Activated T-cell treated with anti-CD3 and anti-CD28 coated beads for 4 hours (primary cell): ENCODE measurements around the gene TMEM17.
"Not testable (repeated sequence)": the region's sequence is repeated elsewhere in the genome, so short reads cannot be mapped to it uniquely, and the experiment has no call there.

Experiments used
- DNase-seq: peaks from one replicate; pipeline ENCODE4 v3.0.0-alpha.2; 2020

Gene TMEM17

DNA sequence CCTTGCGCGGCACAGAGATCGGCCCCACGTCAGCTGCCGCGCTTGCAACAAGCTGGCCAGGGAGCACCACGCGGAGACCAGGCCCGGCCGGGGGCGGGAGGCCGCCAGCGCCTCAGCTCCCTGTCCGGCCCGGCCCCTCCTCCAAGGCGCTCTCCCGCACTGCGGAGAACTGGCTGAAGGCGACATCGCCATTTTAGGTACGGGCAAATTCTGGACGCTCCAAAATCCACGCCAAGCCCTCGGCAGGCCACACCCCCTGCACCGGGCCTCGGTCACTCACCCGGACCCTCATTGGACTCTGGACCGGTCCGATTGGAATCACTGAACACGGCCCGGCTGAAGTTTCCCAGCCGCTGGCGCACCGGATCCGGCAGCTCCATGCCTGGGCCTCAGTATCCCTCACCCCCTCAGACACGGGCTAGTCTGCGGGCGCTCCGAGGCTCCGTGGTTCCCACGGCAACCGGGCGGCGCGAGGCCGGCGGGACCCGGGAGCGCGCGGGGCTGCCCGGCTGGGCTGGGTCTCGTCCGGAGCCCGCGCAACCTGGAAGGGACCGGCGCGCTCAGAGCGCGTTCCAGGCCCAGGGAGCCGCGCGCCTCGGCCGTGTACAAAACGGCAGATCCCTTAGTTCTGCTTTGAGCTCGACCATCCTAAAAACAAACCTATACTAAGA lies at the start of gene TMEM17:
Gene TMEM17 (minus strand): TSS at position 446 of the 671 bp plus-strand sequence. CDS start 66 bp downstream, at position 380.
- DNase-seq: no peak

DNA sequence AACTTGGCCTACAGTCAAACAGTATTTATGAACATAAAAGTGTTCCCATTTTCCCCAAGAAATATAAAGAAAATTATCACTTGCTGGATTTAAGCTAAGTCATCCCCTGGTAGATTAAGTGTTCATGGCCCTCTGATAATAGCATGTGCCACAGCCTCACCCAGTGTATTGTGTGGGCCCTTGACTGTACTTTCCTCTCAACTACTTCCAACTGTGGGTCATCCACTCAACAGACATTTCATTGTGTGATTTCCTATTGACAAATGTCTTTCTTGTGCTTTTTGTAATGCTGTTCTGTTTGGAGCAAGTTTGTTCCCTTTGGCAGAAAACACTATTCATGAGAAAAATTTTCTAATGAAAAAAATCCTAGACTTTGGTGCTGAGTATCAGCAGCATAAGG lies 48.4 kb upstream of the TMEM17 start:
- no peak for DNase-seq

- no peak for DNase-seq
Measured at GRCh38 chr2:62550461-62550860, 44.5 kb upstream of the TMEM17 start.

DNA sequence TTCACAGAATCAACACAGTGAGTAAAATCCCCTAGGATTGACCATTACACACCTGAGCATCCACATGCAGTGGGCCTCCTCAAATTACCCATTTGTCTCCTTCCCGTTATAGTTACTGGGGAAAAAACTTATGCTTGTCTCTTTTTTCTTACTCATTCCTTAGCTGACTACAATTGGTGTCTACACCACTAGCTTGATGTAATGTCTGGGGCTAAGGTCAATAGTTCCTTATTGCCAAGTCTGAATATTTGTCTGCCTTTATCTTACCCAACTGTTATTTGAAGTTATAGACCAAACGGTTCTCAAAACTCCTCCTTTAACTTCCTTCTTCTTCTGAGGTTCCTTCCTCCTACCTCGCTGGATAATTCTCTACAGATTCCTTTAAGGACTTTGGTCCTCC lies 41.9 kb upstream of the TMEM17 start:
- DNase-seq: no peak

DNA sequence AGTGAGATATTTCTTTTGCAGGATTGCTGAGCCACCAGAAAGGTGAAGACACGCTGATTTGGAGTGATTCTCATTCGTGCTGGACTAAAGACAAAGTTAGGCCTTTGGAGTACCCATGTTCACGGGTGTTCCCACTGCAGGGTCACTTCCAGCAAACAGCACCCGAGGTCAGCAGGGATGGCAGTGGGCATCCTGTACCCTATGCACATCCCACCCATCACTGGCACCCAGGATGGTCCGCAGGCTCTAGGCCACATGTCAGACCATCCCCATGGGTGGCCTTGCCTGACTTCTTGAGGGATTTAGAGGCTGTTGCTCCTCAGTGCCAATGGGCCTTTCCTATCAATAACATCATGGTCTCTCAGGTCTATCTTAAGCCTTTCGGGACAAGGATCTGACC lies 39.3 kb upstream of the TMEM17 start:
- DNase-seq: no peak

- no peak for DNase-seq
Measured at GRCh38 chr2:62540408-62541168, 34.6 kb upstream of the TMEM17 start.

DNA sequence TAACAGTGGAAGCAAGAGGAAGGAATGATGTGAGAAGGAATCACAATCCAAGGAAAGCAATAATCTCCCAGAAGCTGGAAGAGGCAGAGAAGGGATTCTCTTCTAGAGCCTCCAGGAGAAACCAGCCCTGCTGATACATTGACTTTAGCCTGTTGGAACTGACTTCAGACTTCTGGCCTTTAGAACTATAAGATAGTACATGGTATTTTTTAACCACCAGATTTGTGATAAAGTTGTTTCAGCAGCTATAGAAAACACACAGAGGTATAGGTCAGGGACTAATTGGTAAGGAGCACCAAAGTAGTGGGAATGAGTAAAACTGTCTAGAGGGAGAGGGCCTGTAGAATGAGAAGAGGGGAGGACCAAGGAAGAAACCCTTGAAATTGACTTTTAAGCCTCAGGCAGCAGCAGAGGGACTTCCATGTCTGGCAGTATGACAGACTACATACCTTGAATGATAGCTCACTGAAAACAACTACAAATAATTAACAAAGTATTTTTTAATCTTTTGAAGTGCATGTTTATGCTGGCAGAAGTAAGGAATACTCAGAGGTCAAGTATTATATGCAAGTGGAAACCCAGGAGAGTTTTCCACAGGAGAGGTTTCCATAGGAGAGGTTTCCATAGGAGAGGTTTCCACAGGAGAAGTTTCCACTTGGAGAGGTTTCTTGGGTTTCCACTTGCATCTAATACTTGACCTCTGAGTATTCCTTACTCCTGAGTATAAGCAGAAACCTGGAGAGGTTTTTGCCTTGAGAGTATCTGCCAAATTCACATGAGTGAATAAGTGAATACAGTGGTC lies 33.8 kb upstream of the TMEM17 start:
- no peak for DNase-seq

- DNase-seq: no peak
Measured at GRCh38 chr2:62538756-62539155, 32.8 kb upstream of the TMEM17 start.

DNA sequence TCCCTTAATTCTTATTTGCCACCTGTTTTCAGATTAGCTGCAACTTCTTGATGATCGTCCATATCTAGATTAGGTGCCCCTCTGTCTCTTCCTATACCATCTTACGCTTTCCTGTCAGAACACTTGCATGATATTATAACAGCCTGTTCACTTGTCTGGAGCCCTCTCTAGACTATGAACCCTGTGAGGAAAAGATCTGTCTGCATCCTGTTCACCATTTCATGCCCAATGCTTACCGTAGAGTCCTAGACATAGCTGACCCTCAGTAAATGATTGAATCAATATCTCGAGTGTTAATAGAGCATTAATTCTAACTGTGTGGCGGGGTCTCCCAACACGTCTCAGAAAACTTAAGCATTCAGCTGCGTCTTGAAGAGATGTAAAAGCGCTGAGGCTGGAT lies 31.8 kb upstream of the TMEM17 start:
- DNase-seq: no peak

DNA sequence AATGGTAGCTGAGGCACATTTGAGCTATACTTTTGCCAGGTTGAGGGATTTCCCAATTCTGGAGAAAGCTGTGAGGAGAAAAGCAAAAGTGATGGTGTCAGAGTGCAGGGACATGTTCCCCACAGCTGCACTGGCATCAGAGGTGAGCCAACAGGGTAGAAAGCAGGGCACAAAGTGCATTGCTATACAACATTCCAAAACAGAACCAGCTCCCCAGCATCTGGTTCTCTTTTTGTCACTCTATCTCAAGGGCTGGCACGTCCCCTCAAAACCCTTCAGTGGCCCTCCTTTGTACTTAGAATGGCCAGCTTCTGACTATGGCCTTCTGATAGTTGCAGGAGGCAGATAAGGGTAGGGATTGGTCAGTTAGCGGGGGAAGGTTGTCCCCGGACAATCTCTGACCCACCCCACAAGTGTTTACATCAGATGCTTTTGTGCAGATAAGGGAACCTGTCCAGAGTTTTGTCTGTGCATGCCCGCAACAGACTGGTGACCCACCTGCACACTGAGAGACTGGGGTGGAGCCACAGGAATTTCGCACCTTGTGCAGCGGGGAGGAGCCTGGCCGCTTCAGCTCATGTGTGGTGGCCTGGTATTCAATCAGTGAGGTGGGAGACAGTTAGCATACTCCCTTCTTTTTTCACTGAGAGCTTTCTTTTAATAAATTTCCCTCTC lies 31.0 kb upstream of the TMEM17 start:
- no peak for DNase-seq

- not testable (repeated sequence) for DNase-seq
Measured at GRCh38 chr2:62535521-62535920, 29.5 kb upstream of the TMEM17 start.

DNA sequence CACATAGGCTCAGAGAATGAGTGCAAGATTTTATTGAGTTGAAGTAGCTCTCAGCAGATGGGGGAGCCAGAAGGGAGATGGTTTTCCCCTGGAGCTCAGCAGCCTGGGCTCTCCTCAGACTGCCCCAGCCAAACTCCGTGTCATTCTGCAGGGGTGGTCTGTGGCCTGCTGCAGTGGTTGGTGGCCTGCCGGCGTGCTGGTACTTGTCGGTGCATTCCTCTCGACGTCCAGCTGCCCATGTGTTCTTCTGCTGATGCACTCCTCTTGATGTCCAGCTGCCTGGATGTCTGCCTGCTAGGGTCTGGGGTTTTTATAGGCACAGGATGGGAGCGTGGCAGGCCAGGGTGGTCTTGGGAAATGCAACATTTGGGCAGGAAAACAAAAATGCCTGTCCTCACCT lies 25.6 kb upstream of the TMEM17 start:
- DNase-seq: no peak

DNA sequence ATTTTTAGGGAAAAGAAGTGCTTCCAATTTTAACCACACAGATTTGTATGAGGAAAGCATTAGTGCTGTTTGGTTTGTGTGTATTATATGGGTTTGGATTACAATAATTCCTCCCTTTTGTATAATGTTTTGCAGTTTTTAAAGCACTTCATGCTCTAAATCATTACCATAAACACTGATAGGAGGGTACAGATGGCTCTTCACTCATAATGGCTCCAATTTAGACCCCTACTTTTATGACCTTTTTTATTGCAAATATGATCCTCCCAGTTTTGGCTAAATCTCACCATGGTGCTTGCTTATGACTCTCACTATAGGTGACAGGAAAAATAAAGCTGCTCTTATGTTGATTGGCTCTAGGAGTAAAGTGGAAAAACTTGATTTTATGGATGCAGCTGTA lies 23.8 kb upstream of the TMEM17 start:
- DNase-seq: no peak

- no peak for DNase-seq
Measured at GRCh38 chr2:62527478-62528210, 21.6 kb upstream of the TMEM17 start.

DNA sequence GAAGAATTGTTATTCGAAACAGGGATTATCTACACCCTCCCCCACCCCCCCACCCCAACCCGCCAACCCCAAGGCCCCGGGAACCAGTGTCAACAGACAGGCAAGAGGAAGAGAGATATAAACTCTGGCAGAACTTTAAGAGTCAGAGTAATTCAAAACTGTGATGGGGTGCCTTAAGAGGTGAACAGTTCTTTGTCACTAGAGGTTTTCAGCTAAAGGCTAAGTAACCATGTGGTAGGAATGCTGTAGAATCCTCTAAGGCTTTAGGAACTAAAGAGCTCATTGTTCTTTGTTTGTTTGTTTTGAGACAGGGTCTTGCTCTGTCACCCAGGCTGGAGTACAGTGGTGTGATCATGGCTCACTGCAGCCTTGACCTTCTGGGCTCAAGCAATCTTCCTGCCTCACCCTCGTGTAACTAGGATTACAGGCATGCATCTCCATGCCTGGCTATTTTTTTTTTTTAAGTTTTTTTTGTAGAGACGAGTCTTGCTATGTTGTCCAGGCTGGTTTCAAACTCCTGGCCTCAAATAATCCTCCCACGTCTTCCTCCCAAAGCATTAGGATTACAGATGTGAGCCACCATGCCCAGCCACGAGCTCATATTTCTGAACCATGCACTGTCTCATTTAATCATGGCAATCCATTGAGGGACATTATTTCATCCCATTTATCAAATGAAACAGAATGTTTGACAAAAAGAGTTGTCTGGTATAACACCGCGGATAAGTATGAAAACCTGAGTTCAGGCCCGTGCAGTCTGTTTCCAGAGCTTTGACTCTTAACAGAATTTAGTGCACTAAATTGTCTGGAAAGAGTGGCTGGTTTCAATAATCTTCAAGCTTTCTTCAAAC lies 20.8 kb upstream of the TMEM17 start:
- DNase-seq: no peak

DNA sequence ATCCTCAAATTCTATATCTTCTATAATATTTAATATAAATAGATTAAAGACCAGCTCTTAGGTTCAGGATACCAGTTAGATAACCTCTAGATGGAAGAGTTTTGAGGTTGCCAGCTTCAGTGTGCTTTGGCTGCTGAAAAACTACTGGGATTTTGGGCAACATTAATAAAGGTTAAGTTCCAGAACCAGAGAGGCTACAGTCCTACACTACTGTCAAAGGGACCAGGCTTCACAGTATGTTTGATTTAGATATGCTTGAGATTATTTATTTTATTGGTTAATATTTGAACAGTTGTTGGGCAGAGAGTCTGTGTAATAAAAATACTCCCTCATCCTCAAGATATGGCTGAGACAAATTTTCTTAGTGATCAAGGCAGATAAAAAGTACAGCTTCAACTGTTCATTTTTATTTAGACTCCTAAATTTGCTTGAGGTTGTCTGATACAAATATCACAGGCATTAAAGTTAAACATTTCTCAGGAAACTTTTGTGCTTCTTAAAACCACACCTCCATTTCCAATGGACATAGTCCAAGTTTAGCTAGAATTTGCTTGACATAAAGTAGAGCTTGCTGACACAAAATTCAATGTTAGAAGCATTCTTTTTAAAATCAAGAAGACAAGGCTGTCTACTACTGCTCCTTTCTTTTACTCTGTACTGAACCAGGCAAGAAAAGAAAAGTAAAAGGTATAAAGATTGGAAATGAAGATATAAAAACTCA lies 19.7 kb upstream of the TMEM17 start:
- DNase-seq: no peak

DNA sequence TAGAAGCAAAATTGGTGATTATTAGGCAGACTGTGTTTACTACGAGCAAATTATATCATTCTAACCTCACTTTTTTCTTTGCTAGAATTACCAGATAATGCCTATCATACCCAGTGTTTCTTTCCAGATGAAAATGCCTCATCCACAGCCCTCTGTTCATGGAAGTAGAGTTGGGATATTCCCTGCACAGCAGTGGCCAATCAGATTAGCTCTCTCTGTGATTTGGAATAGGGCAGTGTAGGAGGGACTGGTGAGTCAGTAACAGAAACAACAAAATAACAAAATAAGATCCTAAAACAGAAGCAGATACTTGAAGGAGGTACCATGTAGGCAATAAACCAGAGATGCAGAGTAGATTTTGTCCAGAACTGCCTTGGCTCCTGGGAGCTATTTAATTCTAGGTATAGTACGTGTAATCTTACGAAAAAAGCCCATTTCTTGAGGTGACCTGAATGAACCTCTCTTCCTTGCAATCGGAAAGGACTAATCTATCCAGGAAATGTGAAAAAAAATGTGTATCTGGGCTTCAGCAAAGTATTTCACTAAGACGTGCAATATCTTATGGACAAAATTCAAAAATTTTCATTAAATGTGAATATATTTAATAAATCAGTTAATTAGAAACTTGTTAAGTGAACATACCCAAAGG lies 18.4 kb upstream of the TMEM17 start:
- no peak for DNase-seq

DNA sequence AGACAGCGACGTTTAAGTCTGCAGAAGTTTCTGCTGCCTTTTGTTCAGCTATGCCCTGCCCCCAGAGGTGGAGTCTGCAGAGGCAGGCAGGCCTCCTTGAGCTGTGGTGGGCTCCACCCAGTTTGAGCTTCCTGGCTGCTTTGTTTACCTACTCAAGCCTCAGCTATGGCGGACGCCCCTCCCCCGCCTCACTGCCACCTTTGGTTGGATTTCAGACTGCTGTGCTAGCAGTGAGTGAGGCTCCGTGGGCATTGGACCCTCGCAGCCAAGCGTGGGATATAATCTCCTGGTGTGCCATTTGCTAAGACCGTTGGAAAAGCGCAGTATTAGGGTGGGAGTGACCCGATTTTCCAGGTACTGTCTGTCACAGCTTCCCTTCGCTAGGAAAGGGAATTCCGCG lies 15.1 kb upstream of the TMEM17 start:
- not testable (repeated sequence) for DNase-seq

DNA sequence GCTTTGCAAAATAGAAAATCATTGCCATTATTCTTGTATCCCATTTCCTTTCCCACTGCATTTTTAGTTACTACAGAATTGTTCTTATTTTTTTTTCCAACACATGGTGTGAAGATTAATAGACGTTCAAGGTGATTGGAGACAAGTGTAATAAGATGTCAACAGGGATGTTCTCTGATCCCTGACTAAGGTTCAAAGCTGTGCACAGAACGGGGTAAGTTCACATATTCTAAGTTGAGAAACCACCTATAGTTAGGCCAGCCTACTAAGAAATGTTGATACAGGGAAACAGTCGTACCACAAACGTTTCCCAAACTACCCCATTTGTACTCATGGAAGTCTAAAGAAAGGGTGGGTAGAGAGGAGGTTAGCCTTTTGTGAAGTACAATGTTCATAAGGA lies 6.4 kb upstream of the TMEM17 start:
- no peak for DNase-seq

DNA sequence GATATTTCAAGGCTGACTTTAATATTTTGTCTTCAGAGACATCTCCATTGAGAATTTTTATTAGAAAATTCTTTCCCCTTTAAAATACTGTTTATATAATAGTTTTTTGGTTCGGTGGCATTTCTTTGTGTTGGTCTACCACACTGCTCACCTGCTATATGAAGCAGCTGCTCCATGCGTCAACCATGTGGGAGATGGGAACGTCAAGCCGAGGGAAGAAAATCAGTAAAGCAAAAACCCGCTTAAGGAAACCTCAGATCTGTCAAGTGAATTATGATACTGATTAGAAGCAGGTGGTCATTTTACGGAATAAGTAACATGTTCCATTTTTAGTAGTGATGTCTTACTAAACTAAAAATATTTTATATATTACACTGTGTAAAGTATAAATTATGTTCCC lies 5.6 kb upstream of the TMEM17 start:
- DNase-seq: no peak
